ENCODE measurements around the gene WDR90. TPM values are rescaled to one million over a fixed set of nuclear protein-coding genes. Genes with fewer than 3 reads are reported as not detected.

Gene WDR90
- total RNA-seq, 1 experiment from 2014 or later: 118 TPM

GRCh38 chr16:698911-699671, 49.9 kb downstream of the WDR90 start:
- POLR2A ChIA-PET (ENCODE audit: unreplicated experiment): no interaction called here
- Histone ChIP-seq H3F3A (ENCODE audit: insufficient read depth, low read depth) (no peaks in the 10 kb centered on the region), H3K9me2 (ENCODE audit: insufficient read depth) (no peaks in the 10 kb centered on the region), H3K27ac (no peak overlapping the region), H3K4me2 (no peak overlapping the region), H4K20me1 (ENCODE audit: insufficient read depth) (0 out of 2 replicates have a peak, but pooled peaks cover 4% of the 10 kb centered on the region), H3K4me1 (replicated peaks; ENCODE audit: insufficient read depth) (no peaks in the 10 kb centered on the region; the same call in 1 of the 2 replicates), H3K79me2 (ENCODE audit: low read depth) (no peaks in the 10 kb centered on the region), H2AFZ (no peak overlapping the region), H3K9me3 (ENCODE audit: insufficient read depth, low read depth) (no peaks in the 10 kb centered on the region), H3K27me3 (ENCODE audit: insufficient read depth, low read depth) (peaks cover 36% of the 10 kb centered on the region), H3K36me3 (ENCODE audit: low read depth) (no peaks in the 10 kb centered on the region), H3K4me3 (no peak overlapping the region)
- intact Hi-C loops (cut with micrococcal nuclease; ENCODE audit: unreplicated experiment): no loop called here
- no peak for TF ChIP-seq CTCF (conservative IDR thresholded peaks at IDR 0.05)
- TF ChIP-seq EZH2 (IDR thresholded peaks at IDR 0.05; ENCODE audit: low read depth): no peak
- CTCF ChIA-PET: interaction anchor here (0.7 kb wide), 1 partner anchor 86 kb away, joined by 4 read pairs; no protein-coding TSS in a partner anchor
- BruUV-seq (replicated peaks): no TSS peak
- DNase-seq: no peak

- Histone ChIP-seq H3K79me2 (ENCODE audit: low read depth) (no peaks in the 10 kb centered on the region), H3K36me3 (ENCODE audit: low read depth) (no peaks in the 10 kb centered on the region), H3K9me3 (ENCODE audit: insufficient read depth, low read depth) (no peaks in the 10 kb centered on the region), H3K4me1 (replicated peaks; ENCODE audit: insufficient read depth) (no peaks in the 10 kb centered on the region; the same call in 1 of the 2 replicates), H4K20me1 (ENCODE audit: insufficient read depth) (0 out of 2 replicates have a peak, but pooled peaks cover 4% of the 10 kb centered on the region), H3K4me2 (no peak overlapping the region), H3K27ac (no peak overlapping the region), H3K9me2 (ENCODE audit: insufficient read depth) (no peaks in the 10 kb centered on the region), H3F3A (ENCODE audit: insufficient read depth, low read depth) (no peaks in the 10 kb centered on the region), H3K4me3 (no peak overlapping the region), H2AFZ (no peak overlapping the region), H3K27me3 (ENCODE audit: insufficient read depth, low read depth) (peaks cover 45% of the 10 kb centered on the region)
- BruUV-seq (replicated peaks): no TSS peak
- CTCF ChIA-PET: interaction anchor here (1.5 kb wide), 1 partner anchor 12 kb away, joined by 3 read pairs; no protein-coding TSS in a partner anchor
- intact Hi-C loops (cut with micrococcal nuclease; ENCODE audit: unreplicated experiment): no loop called here
- POLR2A ChIA-PET (ENCODE audit: unreplicated experiment): no interaction called here
- no peak for DNase-seq
- TF ChIP-seq CTCF (conservative IDR thresholded peaks at IDR 0.05) (no peak), EZH2 (IDR thresholded peaks at IDR 0.05; ENCODE audit: low read depth) (no peak)
These were observed 51.8 kb downstream of the WDR90 start for GRCh38 chr16:700684-701584.

- H2AFZ ChIP-seq: no peak overlapping the region
- H3F3A ChIP-seq (ENCODE audit: insufficient read depth, low read depth): peaks cover 6% of the 10 kb centered on the region; the same call in 1 of the 2 replicates
- intact Hi-C loops (cut with micrococcal nuclease; ENCODE audit: unreplicated experiment): no loop called here
- H3K9me2 ChIP-seq (ENCODE audit: insufficient read depth): no peaks in the 10 kb centered on the region
- no peak overlapping the region for H3K27ac ChIP-seq
- BruUV-seq (replicated peaks): no TSS peak
- H3K36me3 ChIP-seq (ENCODE audit: low read depth): no peaks in the 10 kb centered on the region
- no peaks in the 10 kb centered on the region; the same call in 1 of the 2 replicates for H3K4me1 ChIP-seq (replicated peaks; ENCODE audit: insufficient read depth)
- H3K9me3 ChIP-seq (ENCODE audit: insufficient read depth, low read depth): no peaks in the 10 kb centered on the region
- no peak overlapping the region for H3K4me2 ChIP-seq
- no peaks in the 10 kb centered on the region for H3K79me2 ChIP-seq (ENCODE audit: low read depth)
- no peak for TF ChIP-seq CTCF (conservative IDR thresholded peaks at IDR 0.05)
- TF ChIP-seq EZH2 (IDR thresholded peaks at IDR 0.05; ENCODE audit: low read depth): no peak
- H3K27me3 ChIP-seq (ENCODE audit: insufficient read depth, low read depth): peaks cover 57% of the 10 kb centered on the region
- CTCF ChIA-PET: interaction anchor here (1.5 kb wide), 1 partner anchor 10 kb away, joined by 3 read pairs; no protein-coding TSS in a partner anchor
- 0 out of 2 replicates have a peak, but pooled peaks cover 4% of the 10 kb centered on the region for H4K20me1 ChIP-seq (ENCODE audit: insufficient read depth)
- POLR2A ChIA-PET (ENCODE audit: unreplicated experiment): no interaction called here
- H3K4me3 ChIP-seq: no peak overlapping the region
- DNase-seq: no peak
These were observed 53.2 kb downstream of the WDR90 start for GRCh38 chr16:702341-702740.
